ENCODE results near the gene ZDHHC24. TPM values are rescaled to one million over a fixed set of nuclear protein-coding genes. Genes with fewer than 3 reads are reported as not detected.
"Not testable (repeated sequence)": the region's sequence is repeated elsewhere in the genome, so short reads cannot be mapped to it uniquely, and the experiment has no call there.

Gene ZDHHC24
- total RNA-seq, 1 experiment from 2014 or later, result 28.1 TPM

- DNase-seq (ENCODE audit: low spot score), result no peak
Measured at GRCh38 chr11:66546368-66546965, 619 bp upstream of the ZDHHC24 start, which contains the start of gene ACTN3. Gene ACTN3 (plus strand): TSS chr11:66546903. CDS start chr11:66546938, 35 bp downstream.

GRCh38 chr11:66544952-66545351, 896 bp downstream of the ZDHHC24 start:
- DNase-seq (ENCODE audit: low spot score), result not testable (repeated sequence)

GRCh38 chr11:66543263-66544107, 2.4 kb downstream of the ZDHHC24 start:
- no peak for DNase-seq (ENCODE audit: low spot score)

GRCh38 chr11:66542362-66542761, 3.5 kb downstream of the ZDHHC24 start:
- no peak for DNase-seq (ENCODE audit: low spot score)

GRCh38 chr11:66541892-66542291, 4.0 kb downstream of the ZDHHC24 start:
- DNase-seq (ENCODE audit: low spot score), result no peak

- not testable (repeated sequence) for DNase-seq (ENCODE audit: low spot score)
Measured at GRCh38 chr11:66540598-66540997, 5.2 kb downstream of the ZDHHC24 start.

GRCh38 chr11:66539870-66540213, 6.0 kb downstream of the ZDHHC24 start:
- DNase-seq (ENCODE audit: low spot score), result no peak

GRCh38 chr11:66539170-66539869, 6.5 kb downstream of the ZDHHC24 start:
- DNase-seq (ENCODE audit: low spot score), result no peak

GRCh38 chr11:66532784-66533183, 13.1 kb downstream of the ZDHHC24 start:
- no peak for DNase-seq (ENCODE audit: low spot score)

- no peak for DNase-seq (ENCODE audit: low spot score)
Measured at GRCh38 chr11:66531841-66532240, 14.0 kb downstream of the ZDHHC24 start.

GRCh38 chr11:66530927-66531709, 14.7 kb downstream of the ZDHHC24 start:
- no peak for DNase-seq (ENCODE audit: low spot score)

GRCh38 chr11:66529655-66530054, 16.2 kb downstream of the ZDHHC24 start:
- no peak for DNase-seq (ENCODE audit: low spot score)

- DNase-seq (ENCODE audit: low spot score), result no peak
Measured at GRCh38 chr11:66529069-66529468, 16.8 kb downstream of the ZDHHC24 start.

- no peak for DNase-seq (ENCODE audit: low spot score)
Measured at GRCh38 chr11:66524304-66525040, 21.4 kb downstream of the ZDHHC24 start.

- DNase-seq (ENCODE audit: low spot score), result no peak
Measured at GRCh38 chr11:66523611-66524010, 22.2 kb downstream of the ZDHHC24 start.

GRCh38 chr11:66510990-66511339, 34.9 kb downstream of the ZDHHC24 start:
- DNase-seq (ENCODE audit: low spot score), result no peak

GRCh38 chr11:66510271-66510989, 35.4 kb downstream of the ZDHHC24 start, which contains the start of gene BBS1:
Gene BBS1 (plus strand): TSS chr11:66510635. CDS start chr11:66510660, 25 bp downstream.
- DNase-seq (ENCODE audit: low spot score), result peak; percentile 91

GRCh38 chr11:66509131-66509561, 36.7 kb downstream of the ZDHHC24 start:
- DNase-seq (ENCODE audit: low spot score), result no peak

- no peak for DNase-seq (ENCODE audit: low spot score)
Measured at GRCh38 chr11:66505276-66505816, 40.5 kb downstream of the ZDHHC24 start.

GRCh38 chr11:66498506-66498905, 47.3 kb downstream of the ZDHHC24 start:
- DNase-seq (ENCODE audit: low spot score), result no peak

Measured in HT-29 (cell line).